GM12875 (cell line): ENCODE measurements around the gene SLC10A2.
"Not testable (repeated sequence)": the region's sequence is repeated elsewhere in the genome, so short reads cannot be mapped to it uniquely, and the experiment has no call there.

ENCODE experiments used
- H3K4me3 ChIP-seq: one replicate; pipeline ENCODE4 v1.5.1; 2011; ENCODE audit warnings: low read depth, low read length, control low read depth
- TF ChIP-seq, protein P1 (sequence below): IDR thresholded peaks from 2 replicates; pipeline ENCODE4 v1.5.1; 2011; ENCODE audit warnings: low read depth, mild to moderate bottlenecking, control low read depth, inconsistent platforms, low read length, moderate library complexity, borderline replicate concordance; ENCODE audit not compliant: insufficient read depth

The SLC10A2 gene

DNA sequence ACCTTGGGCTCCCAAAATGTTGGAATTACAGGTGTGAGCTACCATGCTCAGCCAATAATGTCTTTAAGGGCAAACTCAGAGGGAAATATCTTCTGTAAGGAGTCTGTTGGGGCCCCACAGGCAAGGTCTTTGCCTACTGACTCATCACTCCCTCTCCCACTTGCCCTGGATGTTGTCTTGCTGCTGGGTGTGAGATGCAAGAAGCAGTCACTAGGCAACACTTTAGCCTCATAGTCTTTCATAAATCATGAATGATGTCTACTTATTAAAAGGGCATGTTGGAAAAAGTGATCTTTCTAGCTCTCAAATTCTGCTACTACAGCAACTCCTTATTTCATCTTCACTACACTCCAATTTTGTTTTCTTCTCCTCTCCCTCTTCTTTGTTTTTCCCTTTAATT is 34.6 kb upstream of the SLC10A2 start:
- TF ChIP-seq, protein P1, sequence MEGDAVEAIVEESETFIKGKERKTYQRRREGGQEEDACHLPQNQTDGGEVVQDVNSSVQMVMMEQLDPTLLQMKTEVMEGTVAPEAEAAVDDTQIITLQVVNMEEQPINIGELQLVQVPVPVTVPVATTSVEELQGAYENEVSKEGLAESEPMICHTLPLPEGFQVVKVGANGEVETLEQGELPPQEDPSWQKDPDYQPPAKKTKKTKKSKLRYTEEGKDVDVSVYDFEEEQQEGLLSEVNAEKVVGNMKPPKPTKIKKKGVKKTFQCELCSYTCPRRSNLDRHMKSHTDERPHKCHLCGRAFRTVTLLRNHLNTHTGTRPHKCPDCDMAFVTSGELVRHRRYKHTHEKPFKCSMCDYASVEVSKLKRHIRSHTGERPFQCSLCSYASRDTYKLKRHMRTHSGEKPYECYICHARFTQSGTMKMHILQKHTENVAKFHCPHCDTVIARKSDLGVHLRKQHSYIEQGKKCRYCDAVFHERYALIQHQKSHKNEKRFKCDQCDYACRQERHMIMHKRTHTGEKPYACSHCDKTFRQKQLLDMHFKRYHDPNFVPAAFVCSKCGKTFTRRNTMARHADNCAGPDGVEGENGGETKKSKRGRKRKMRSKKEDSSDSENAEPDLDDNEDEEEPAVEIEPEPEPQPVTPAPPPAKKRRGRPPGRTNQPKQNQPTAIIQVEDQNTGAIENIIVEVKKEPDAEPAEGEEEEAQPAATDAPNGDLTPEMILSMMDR, result no peak
- H3K4me3 ChIP-seq, result no peak overlapping the region

DNA sequence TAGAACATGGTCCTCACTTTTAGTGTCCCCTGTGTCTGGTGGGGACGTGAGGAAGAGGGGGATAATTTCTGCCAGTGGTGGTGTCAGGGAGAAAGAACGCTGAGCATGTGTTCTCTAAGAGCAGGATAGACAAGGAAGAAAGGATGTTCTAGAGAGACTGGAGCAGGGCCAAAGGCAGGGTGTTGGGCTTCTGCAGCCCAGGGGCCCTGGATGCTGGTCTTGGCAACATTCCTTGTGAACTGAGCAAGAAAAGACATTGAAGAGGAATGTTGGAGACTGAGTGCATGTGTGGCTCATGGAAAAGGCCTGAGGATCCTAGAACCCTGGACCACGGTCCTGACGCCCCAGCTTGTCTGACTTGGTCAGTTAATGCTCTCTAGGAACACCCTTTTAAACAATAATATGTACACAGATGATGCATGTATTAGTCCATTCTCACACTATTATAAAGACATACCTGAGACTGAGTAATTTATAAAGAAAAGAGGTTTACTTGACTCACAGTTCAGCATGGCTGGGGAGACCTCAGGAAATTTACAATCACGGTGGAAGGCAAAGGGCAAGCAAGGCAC is 33.6 kb upstream of the SLC10A2 start:
- TF ChIP-seq, protein P1, result no peak
- H3K4me3 ChIP-seq, result no peak overlapping the region

GRCh38 chr13:103098535-103098934 is 32.3 kb upstream of the SLC10A2 start:
- TF ChIP-seq, protein P1, result no peak
- no peak overlapping the region for H3K4me3 ChIP-seq

GRCh38 chr13:103097366-103097928 is 31.2 kb upstream of the SLC10A2 start:
- TF ChIP-seq, protein P1, result no peak
- H3K4me3 ChIP-seq, result no peak overlapping the region

DNA sequence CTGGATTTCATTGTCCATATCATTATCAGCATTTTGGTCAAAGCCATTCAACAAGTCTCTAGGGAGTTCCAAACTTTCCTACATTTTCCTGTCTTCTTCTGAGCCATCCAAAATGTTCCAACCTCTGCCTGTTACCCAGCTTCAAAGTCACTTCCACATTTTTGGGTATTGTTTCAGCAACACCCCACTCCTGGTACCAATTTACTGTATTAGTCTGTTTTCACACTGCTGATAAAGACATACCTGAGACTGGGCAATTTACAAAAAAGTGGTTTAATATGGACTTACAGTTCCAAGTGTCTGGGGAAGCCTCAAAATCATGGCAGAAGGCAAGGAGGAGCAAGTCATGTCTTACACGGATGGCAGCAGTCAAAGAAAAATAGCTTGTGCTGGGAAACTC is 27.4 kb upstream of the SLC10A2 start:
- H3K4me3 ChIP-seq, result not testable (repeated sequence)

GRCh38 chr13:103087275-103087674 is 21.1 kb upstream of the SLC10A2 start:
- no peak overlapping the region for H3K4me3 ChIP-seq
- TF ChIP-seq, protein P1, result no peak

- TF ChIP-seq, protein P1, result no peak
Observed at GRCh38 chr13:103081435-103081834, 15.2 kb upstream of the SLC10A2 start.

More at GRCh38 chr13:103081435-103081834, 15.2 kb upstream of the SLC10A2 start:
- H3K4me3 ChIP-seq, result no peak overlapping the region
